Esophagus muscularis mucosa (tissue), 4 donors: ENCODE results near the gene ATP6V1F.

ENCODE experiments used
- EP300 ChIP-seq: sonication (generic); formaldehyde crosslinking; IDR thresholded peaks from one replicate; pipeline ENCODE4 v1.6.1; 2017; ENCODE audit warnings: antibody characterized with exemption
- POLR2AphosphoS5 ChIP-seq, 2 donors: sonication (generic); formaldehyde crosslinking; IDR thresholded peaks; one replicate each; pipeline ENCODE4 v1.6.1; 2017; ENCODE audit warnings: antibody characterized with exemption in 2 of 2
- TF ChIP-seq, protein P1 (sequence below), 3 experiments: fragments of 200-600 bp in 2 of 3; fragments of 450-650 bp in 1 of 3; sonication (generic) in 2 of 3; IDR thresholded peaks; one replicate each; pipeline ENCODE4 v1.5.1; 2017 to 2019; ENCODE audit warnings: antibody characterized with exemption in 3 of 3, mild to moderate bottlenecking in 2 of 3, moderate library complexity in 1 of 3

DNA sequence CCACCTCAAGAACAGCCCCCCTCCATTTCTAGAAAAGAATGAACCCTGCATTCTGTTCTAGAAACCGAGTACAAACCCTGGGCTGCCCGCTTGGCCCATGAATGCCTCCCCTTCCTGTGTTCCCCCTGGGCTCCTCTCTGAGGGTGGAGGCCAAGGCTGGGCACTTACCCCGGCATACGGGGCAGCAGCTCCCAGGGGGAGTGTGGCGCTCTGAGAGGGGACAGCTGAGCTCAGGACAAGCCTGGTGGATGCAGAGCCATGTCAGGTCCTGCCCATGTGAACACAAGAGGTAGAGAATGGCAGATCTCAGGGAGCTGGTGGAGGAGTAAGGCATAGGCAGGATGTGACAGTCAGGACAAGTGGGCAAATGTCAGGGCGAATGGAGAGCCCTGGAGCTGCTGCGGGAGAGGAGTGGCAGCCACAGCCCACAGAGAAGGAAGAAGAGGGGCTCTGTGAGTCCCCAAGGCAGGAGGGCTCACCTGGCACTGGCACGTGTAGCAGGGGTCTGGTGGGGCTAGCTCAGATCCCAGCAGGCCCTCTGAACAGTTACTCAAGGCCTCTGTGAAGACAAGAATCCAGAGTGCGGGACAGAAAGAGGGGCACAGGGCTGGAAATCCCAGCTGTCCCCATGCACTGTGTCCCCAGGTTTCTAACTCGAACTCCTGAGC, 18.9 kb downstream of the ATP6V1F start:
- TF ChIP-seq POLR2AphosphoS5 (IDR thresholded peaks at IDR 0.05) (no peak), EP300 (no peak)
- TF ChIP-seq, protein P1, sequence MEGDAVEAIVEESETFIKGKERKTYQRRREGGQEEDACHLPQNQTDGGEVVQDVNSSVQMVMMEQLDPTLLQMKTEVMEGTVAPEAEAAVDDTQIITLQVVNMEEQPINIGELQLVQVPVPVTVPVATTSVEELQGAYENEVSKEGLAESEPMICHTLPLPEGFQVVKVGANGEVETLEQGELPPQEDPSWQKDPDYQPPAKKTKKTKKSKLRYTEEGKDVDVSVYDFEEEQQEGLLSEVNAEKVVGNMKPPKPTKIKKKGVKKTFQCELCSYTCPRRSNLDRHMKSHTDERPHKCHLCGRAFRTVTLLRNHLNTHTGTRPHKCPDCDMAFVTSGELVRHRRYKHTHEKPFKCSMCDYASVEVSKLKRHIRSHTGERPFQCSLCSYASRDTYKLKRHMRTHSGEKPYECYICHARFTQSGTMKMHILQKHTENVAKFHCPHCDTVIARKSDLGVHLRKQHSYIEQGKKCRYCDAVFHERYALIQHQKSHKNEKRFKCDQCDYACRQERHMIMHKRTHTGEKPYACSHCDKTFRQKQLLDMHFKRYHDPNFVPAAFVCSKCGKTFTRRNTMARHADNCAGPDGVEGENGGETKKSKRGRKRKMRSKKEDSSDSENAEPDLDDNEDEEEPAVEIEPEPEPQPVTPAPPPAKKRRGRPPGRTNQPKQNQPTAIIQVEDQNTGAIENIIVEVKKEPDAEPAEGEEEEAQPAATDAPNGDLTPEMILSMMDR (IDR thresholded peaks at IDR 0.05) = no peak
